ENCODE measurements around the gene AUP1.

The AUP1 gene

DNA sequence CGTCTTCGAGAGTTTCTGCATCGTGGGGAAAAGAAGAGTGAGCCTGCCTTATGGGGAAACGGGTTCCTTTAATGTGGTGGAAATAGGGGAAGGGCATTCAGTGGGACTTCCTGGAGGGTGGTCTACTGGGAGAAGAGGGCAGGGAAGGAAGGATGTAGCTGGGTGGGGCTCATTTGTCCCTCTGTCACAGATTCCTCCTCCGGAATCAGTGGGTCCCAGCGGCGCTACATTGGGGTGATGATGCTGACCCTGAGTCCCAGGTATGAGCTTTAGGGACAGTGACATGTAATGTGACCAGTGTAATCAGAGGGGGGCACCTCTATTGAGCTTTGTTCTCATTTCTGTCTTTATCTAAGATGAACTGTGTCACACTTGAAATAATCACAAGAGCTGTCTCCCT lies 2.2 kb upstream of the AUP1 start:
- Histone ChIP-seq H3K36me3 (peaks cover 33% of the 10 kb centered on the region), H3K4me1 (ENCODE audit: control insufficient read depth in 1 of 2, insufficient read depth in 1 of 2, low read depth in 1 of 2, low read length in 1 of 2) (peaks cover 32 to 33% of the 10 kb centered on the region in 2 experiments), H3K27ac (no peak overlapping the region), H3K27me3 (no peaks in the 10 kb centered on the region), H3K4me3 (ENCODE audit: low read depth in 1 of 2, low read length in 1 of 2) (no peak overlapping the region), H3K9me3 (no peaks in the 10 kb centered on the region)
- TF ChIP-seq CTCF (IDR thresholded peaks at IDR 0.05) = no peak

GRCh38 chr2:74530239-74531187 lies 1.0 kb upstream of the AUP1 start:
- no peaks in the 10 kb centered on the region for H3K27me3 ChIP-seq
- no peaks in the 10 kb centered on the region for H3K9me3 ChIP-seq
- TF ChIP-seq CTCF (IDR thresholded peaks at IDR 0.05) = no peak
- peaks cover 45% of the 10 kb centered on the region for H3K36me3 ChIP-seq
- peak overlapping the region; percentile 74 to 97 for H3K4me3 ChIP-seq (ENCODE audit: low read depth in 1 of 2, low read length in 1 of 2)
- H3K27ac ChIP-seq = peak overlapping the region; percentile 94
- peaks cover 32 to 33% of the 10 kb centered on the region in 2 experiments for H3K4me1 ChIP-seq (ENCODE audit: control insufficient read depth in 1 of 2, insufficient read depth in 1 of 2, low read depth in 1 of 2, low read length in 1 of 2)

GRCh38 chr2:74528600-74529356 lies 728 bp downstream of the AUP1 start:
- Histone ChIP-seq H3K27ac (peak overlapping the region; percentile 94), H3K4me1 (ENCODE audit: control insufficient read depth in 1 of 2, insufficient read depth in 1 of 2, low read depth in 1 of 2, low read length in 1 of 2) (peaks cover 32 to 33% of the 10 kb centered on the region in 2 experiments), H3K9me3 (no peaks in the 10 kb centered on the region), H3K27me3 (no peaks in the 10 kb centered on the region), H3K36me3 (peaks cover 39% of the 10 kb centered on the region), H3K4me3 (ENCODE audit: low read depth in 1 of 2, low read length in 1 of 2) (peak overlapping the region; percentile 74 to 97)
- TF ChIP-seq CTCF (IDR thresholded peaks at IDR 0.05) = no peak

GRCh38 chr2:74527741-74528140 lies 1.8 kb downstream of the AUP1 start:
- peaks cover 29% of the 10 kb centered on the region for H3K36me3 ChIP-seq
- no peak overlapping the region for H3K4me3 ChIP-seq (ENCODE audit: low read depth in 1 of 2, low read length in 1 of 2)
- no peak for TF ChIP-seq CTCF (IDR thresholded peaks at IDR 0.05)
- H3K9me3 ChIP-seq = no peaks in the 10 kb centered on the region
- no peak overlapping the region for H3K27ac ChIP-seq
- peaks cover 7% of the 10 kb centered on the region for H3K27me3 ChIP-seq
- peaks cover 32 to 33% of the 10 kb centered on the region in 2 experiments for H3K4me1 ChIP-seq (ENCODE audit: control insufficient read depth in 1 of 2, insufficient read depth in 1 of 2, low read depth in 1 of 2, low read length in 1 of 2)

- H3K36me3 ChIP-seq = peaks cover 25% of the 10 kb centered on the region
- peaks cover 31 to 33% of the 10 kb centered on the region in 2 experiments for H3K4me1 ChIP-seq (ENCODE audit: control insufficient read depth in 1 of 2, insufficient read depth in 1 of 2, low read depth in 1 of 2, low read length in 1 of 2)
- no peaks in the 10 kb centered on the region for H3K9me3 ChIP-seq
- H3K27me3 ChIP-seq = peaks cover 17% of the 10 kb centered on the region
- H3K4me3 ChIP-seq (ENCODE audit: low read depth in 1 of 2, low read length in 1 of 2) = no peak overlapping the region
- TF ChIP-seq CTCF (IDR thresholded peaks at IDR 0.05) = no peak
- H3K27ac ChIP-seq = peak overlapping the region; percentile 26
These were observed 2.8 kb downstream of the AUP1 start for GRCh38 chr2:74526649-74527230.
